Suprapubic skin (tissue), 4 donors: ENCODE results near the gene PITPNM3. TPM values are rescaled to one million over a fixed set of nuclear protein-coding genes. Genes with fewer than 3 reads are reported as not detected.

ENCODE experiments used
- DNase-seq, 2 donors: peaks; one replicate each; pipeline ENCODE4 v3.0.0-alpha.2; 2019; ENCODE audit warnings: low spot score in 2 of 2
- H3K27ac ChIP-seq: fragments of 200-600 bp; sonication (generic); one replicate; pipeline ENCODE4 v1.5.1; 2019
- H3K27me3 ChIP-seq: fragments of 200-600 bp; sonication (generic); one replicate; pipeline ENCODE4 v1.5.1; 2019
- H3K36me3 ChIP-seq: fragments of 200-600 bp; sonication (generic); one replicate; pipeline ENCODE4 v1.5.1; 2019
- H3K4me1 ChIP-seq: fragments of 200-600 bp; sonication (generic); one replicate; pipeline ENCODE4 v1.5.1; 2019
- H3K4me3 ChIP-seq: fragments of 200-600 bp; sonication (generic); one replicate; pipeline ENCODE4 v1.5.1; 2019; ENCODE audit warnings: mild to moderate bottlenecking
- H3K9me3 ChIP-seq: fragments of 200-600 bp; sonication (generic); one replicate; pipeline ENCODE4 v1.5.1; 2019
- CTCF ChIP-seq, 2 donors: fragments of 200-600 bp in 1 of 2; fragments of 450-650 bp in 1 of 2; sonication (generic) in 1 of 2; IDR thresholded peaks; one replicate each; pipeline ENCODE4 v1.5.1; 2016 to 2019; ENCODE audit warnings: antibody characterized with exemption in 2 of 2, mild to moderate bottlenecking in 1 of 2, moderate library complexity in 1 of 2
- EP300 ChIP-seq: sonication (generic); formaldehyde crosslinking; IDR thresholded peaks from one replicate; pipeline ENCODE4 v1.6.1; 2017; ENCODE audit warnings: antibody characterized with exemption
- POLR2A ChIP-seq, 2 donors: fragments of 450-650 bp; IDR thresholded peaks; one replicate each; pipeline ENCODE4 v1.6.1; 2017; ENCODE audit warnings: antibody characterized with exemption in 2 of 2, mild to moderate bottlenecking in 2 of 2, moderate library complexity in 2 of 2
- POLR2AphosphoS5 ChIP-seq, 3 donors: sonication (generic); formaldehyde crosslinking; IDR thresholded peaks; one replicate each; pipeline ENCODE4 v1.6.1; 2017; ENCODE audit warnings: antibody characterized with exemption in 3 of 3
- WGBS: methylation state at CpG from one replicate; pipeline ENCODE4 v1.1.5; 2018; 5-methylcytosine and 5-hydroxymethylcytosine counted together
- total RNA-seq, 4 donors: library from RNA; depleted of rRNA; stranded (reverse); fragments of >200 nt; gene quantifications; one replicate each; pipeline ENCODE4 v1.1.0, GENCODE V29; 2016

The PITPNM3 gene
- total RNA-seq, 4 donors from 2014 or later, result 16.4 to 31.1 (median 19.2) TPM

GRCh38 chr17:6442775-6443174 is 113.6 kb downstream of the PITPNM3 start:
- peaks cover 15% of the 10 kb centered on the region for H3K4me1 ChIP-seq
- no peaks in the 10 kb centered on the region for H3K9me3 ChIP-seq
- peaks cover 12% of the 10 kb centered on the region for H3K27me3 ChIP-seq
- no peak overlapping the region for H3K27ac ChIP-seq
- TF ChIP-seq CTCF (IDR thresholded peaks at IDR 0.05), result no peak
- TF ChIP-seq POLR2AphosphoS5 (IDR thresholded peaks at IDR 0.05), result no peak
- TF ChIP-seq POLR2A (IDR thresholded peaks at IDR 0.05), result no peak
- TF ChIP-seq EP300, result no peak
- 79% methylated on average over 6 of the region's 6 CpGs for WGBS
- DNase-seq, result no peak
- no peaks in the 10 kb centered on the region for H3K36me3 ChIP-seq
- no peak overlapping the region for H3K4me3 ChIP-seq

- Histone ChIP-seq H3K4me3 (no peak overlapping the region), H3K4me1 (peaks cover 15% of the 10 kb centered on the region), H3K36me3 (no peaks in the 10 kb centered on the region), H3K27ac (no peak overlapping the region), H3K9me3 (no peaks in the 10 kb centered on the region), H3K27me3 (peaks cover 17% of the 10 kb centered on the region)
- WGBS, result 70% methylated on average over 4 of the region's 4 CpGs
- DNase-seq, result no peak
- TF ChIP-seq CTCF (IDR thresholded peaks at IDR 0.05) (no peak), POLR2A (IDR thresholded peaks at IDR 0.05) (no peak), POLR2AphosphoS5 (IDR thresholded peaks at IDR 0.05) (no peak), EP300 (no peak)
Observed at GRCh38 chr17:6439951-6440350, 116.4 kb downstream of the PITPNM3 start.

GRCh38 chr17:6437956-6438355 is 118.4 kb downstream of the PITPNM3 start:
- no peak for DNase-seq
- no peak overlapping the region for H3K4me3 ChIP-seq
- H3K27ac ChIP-seq, result no peak overlapping the region
- 55% methylated on average over 3 of the region's 3 CpGs for WGBS
- peaks cover 17% of the 10 kb centered on the region for H3K27me3 ChIP-seq
- no peaks in the 10 kb centered on the region for H3K36me3 ChIP-seq
- H3K9me3 ChIP-seq, result no peaks in the 10 kb centered on the region
- H3K4me1 ChIP-seq, result no peaks in the 10 kb centered on the region
- TF ChIP-seq POLR2AphosphoS5 (IDR thresholded peaks at IDR 0.05) (no peak), POLR2A (IDR thresholded peaks at IDR 0.05) (no peak), CTCF (IDR thresholded peaks at IDR 0.05) (no peak), EP300 (no peak)

GRCh38 chr17:6437466-6437865 is 118.9 kb downstream of the PITPNM3 start:
- H3K4me1 ChIP-seq, result no peaks in the 10 kb centered on the region
- no peaks in the 10 kb centered on the region for H3K36me3 ChIP-seq
- no peak overlapping the region for H3K27ac ChIP-seq
- 36% methylated on average over 4 of the region's 4 CpGs for WGBS
- no peak for DNase-seq
- peaks cover 17% of the 10 kb centered on the region for H3K27me3 ChIP-seq
- H3K4me3 ChIP-seq, result no peak overlapping the region
- H3K9me3 ChIP-seq, result no peaks in the 10 kb centered on the region
- TF ChIP-seq POLR2A (IDR thresholded peaks at IDR 0.05), result no peak
- no peak for TF ChIP-seq POLR2AphosphoS5 (IDR thresholded peaks at IDR 0.05)
- no peak for TF ChIP-seq CTCF (IDR thresholded peaks at IDR 0.05)

GRCh38 chr17:6435968-6436367 is 120.4 kb downstream of the PITPNM3 start:
- no peaks in the 10 kb centered on the region for H3K4me1 ChIP-seq
- WGBS, result 16% methylated on average over 9 of the region's 9 CpGs
- no peak for TF ChIP-seq POLR2AphosphoS5 (IDR thresholded peaks at IDR 0.05)
- peak; percentile 64 to 79 for TF ChIP-seq CTCF (IDR thresholded peaks at IDR 0.05)
- H3K9me3 ChIP-seq, result no peaks in the 10 kb centered on the region
- no peak overlapping the region for H3K4me3 ChIP-seq
- no peaks in the 10 kb centered on the region for H3K36me3 ChIP-seq
- no peak overlapping the region for H3K27ac ChIP-seq
- DNase-seq, result no peak
- H3K27me3 ChIP-seq, result peaks cover 19% of the 10 kb centered on the region
